DND-41 (cell line): ENCODE measurements around the gene PXMP4.

Experiments used
- CTCF ChIP-seq: IDR thresholded peaks from 2 replicates; pipeline ENCODE4 v1.5.1; 2012; ENCODE audit warnings: borderline replicate concordance, low read length, moderate library complexity, mild to moderate bottlenecking; ENCODE audit not compliant: poor library complexity, severe bottlenecking; ENCODE audit errors: extremely low read depth
- EZH2 ChIP-seq: IDR thresholded peaks from 3 replicates; pipeline ENCODE4 v1.6.1; 2012; ENCODE audit warnings: borderline replicate concordance, low read depth, mild to moderate bottlenecking, moderate library complexity, low read length, inconsistent platforms; ENCODE audit not compliant: severe bottlenecking

- TF ChIP-seq EZH2: no peak
- TF ChIP-seq CTCF: no peak
Measured at GRCh38 chr20:33689493-33689892, 30.6 kb downstream of the PXMP4 start.
